PFSK-1 (cell line): Measurements from ENCODE around the gene CUL1.

Experiments
- FOXP2 ChIP-seq: optimal IDR thresholded peaks from 2 replicates; pipeline ENCODE3; 2011; ENCODE audit warnings: borderline replicate concordance, control low read depth, inconsistent platforms; ENCODE audit not compliant: insufficient read depth; ENCODE audit errors: extremely low read length, extremely low read depth
- POLR2AphosphoS5 ChIP-seq: IDR thresholded peaks from 2 replicates; pipeline ENCODE4 v1.6.1; 2012; ENCODE audit warnings: low read depth, mild to moderate bottlenecking, control low read depth, low read length, moderate library complexity
- REST ChIP-seq, 2 experiments: IDR thresholded peaks; 2 replicates each; pipeline versions ENCODE4 v1.6.1 to v1.8.0; 2011 to 2012; ENCODE audit warnings: low read depth in 2 of 2, low read length in 2 of 2, control low read depth in 1 of 2, inconsistent platforms in 1 of 2, mild to moderate bottlenecking in 1 of 2, moderate library complexity in 1 of 2; ENCODE audit not compliant: insufficient read depth in 1 of 2
- SIN3A ChIP-seq: IDR thresholded peaks from 2 replicates; pipeline ENCODE4 v1.6.1; 2012; ENCODE audit warnings: mild to moderate bottlenecking, low read length, moderate library complexity, borderline replicate concordance; ENCODE audit not compliant: insufficient read depth
- TAF1 ChIP-seq: IDR thresholded peaks from 2 replicates; pipeline ENCODE4 v1.6.1; 2012; ENCODE audit warnings: low read length, control low read depth, borderline replicate concordance; ENCODE audit not compliant: insufficient read depth

The CUL1 gene

GRCh38 chr7:148793590-148793989 is 94.9 kb downstream of the CUL1 start:
- no peak for TF ChIP-seq SIN3A
- no peak for TF ChIP-seq POLR2AphosphoS5
- no peak for TF ChIP-seq TAF1
- no peak for TF ChIP-seq REST (IDR thresholded peaks at IDR 0.05; ENCODE audit: insufficient read depth in 1 of 2, low read depth in 2 of 2, low read length in 2 of 2)
- no peak for TF ChIP-seq FOXP2

- no peak for TF ChIP-seq FOXP2
- no peak for TF ChIP-seq REST (IDR thresholded peaks at IDR 0.05; ENCODE audit: insufficient read depth in 1 of 2, low read depth in 2 of 2, low read length in 2 of 2)
- TF ChIP-seq SIN3A = no peak
- TF ChIP-seq TAF1 = no peak
- TF ChIP-seq POLR2AphosphoS5 = no peak
Measured at GRCh38 chr7:148794476-148794875, 95.8 kb downstream of the CUL1 start.

GRCh38 chr7:148796841-148797240 is 98.1 kb downstream of the CUL1 start:
- TF ChIP-seq FOXP2 (no peak), POLR2AphosphoS5 (no peak), SIN3A (no peak), REST (IDR thresholded peaks at IDR 0.05; ENCODE audit: insufficient read depth in 1 of 2, low read depth in 2 of 2, low read length in 2 of 2) (no peak), TAF1 (no peak)

GRCh38 chr7:148799893-148800555 is 101.3 kb downstream of the CUL1 start:
- TF ChIP-seq TAF1 = no peak
- no peak for TF ChIP-seq POLR2AphosphoS5
- no peak for TF ChIP-seq FOXP2
- no peak for TF ChIP-seq REST (IDR thresholded peaks at IDR 0.05; ENCODE audit: insufficient read depth in 1 of 2, low read depth in 2 of 2, low read length in 2 of 2)
- TF ChIP-seq SIN3A = no peak

- no peak for TF ChIP-seq POLR2AphosphoS5
- no peak for TF ChIP-seq FOXP2
- TF ChIP-seq TAF1 = no peak
- no peak for TF ChIP-seq REST (IDR thresholded peaks at IDR 0.05; ENCODE audit: insufficient read depth in 1 of 2, low read depth in 2 of 2, low read length in 2 of 2)
- no peak for TF ChIP-seq SIN3A
Measured at GRCh38 chr7:148800677-148801076, 102.0 kb downstream of the CUL1 start.
